ENCODE measurements around the gene KIF19.

DNA sequence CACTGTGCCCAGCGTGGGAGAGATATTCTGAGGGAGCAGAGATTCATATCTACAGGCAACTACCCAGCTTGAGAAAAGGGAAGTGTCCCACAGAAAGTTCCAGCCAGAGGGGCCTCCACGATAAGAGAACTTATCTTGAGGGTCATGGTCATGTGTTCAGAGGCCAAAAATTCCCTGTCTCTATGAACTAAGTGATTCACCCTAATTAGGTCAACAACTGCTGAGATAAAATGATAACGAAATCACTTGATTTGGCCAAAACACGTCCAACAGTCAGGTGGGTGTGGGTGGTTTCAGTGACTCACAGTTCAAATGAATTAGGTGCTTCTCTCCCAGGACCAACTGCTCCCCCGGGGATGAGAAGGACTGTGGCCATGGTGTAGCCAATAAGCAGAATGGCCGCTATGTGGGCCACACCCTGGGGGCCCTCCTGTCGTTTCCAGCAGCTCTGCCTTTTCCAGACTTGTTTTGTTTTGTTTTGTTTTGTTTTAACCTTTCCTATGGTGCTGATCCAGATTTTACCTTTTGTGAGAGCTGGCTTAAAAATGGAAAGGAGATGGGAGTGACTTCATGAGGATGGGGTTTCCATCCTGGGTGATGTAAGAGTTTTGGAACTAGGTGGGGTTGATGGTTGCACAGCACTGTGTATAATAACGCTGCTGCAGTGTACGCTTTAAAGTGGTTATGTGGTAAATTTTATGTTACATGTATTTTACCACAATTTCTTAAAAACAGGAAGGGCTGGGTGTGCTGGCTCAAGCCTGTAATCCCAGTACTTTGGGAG lies 43.2 kb upstream of the KIF19 start:
- TF ChIP-seq, protein P1, sequence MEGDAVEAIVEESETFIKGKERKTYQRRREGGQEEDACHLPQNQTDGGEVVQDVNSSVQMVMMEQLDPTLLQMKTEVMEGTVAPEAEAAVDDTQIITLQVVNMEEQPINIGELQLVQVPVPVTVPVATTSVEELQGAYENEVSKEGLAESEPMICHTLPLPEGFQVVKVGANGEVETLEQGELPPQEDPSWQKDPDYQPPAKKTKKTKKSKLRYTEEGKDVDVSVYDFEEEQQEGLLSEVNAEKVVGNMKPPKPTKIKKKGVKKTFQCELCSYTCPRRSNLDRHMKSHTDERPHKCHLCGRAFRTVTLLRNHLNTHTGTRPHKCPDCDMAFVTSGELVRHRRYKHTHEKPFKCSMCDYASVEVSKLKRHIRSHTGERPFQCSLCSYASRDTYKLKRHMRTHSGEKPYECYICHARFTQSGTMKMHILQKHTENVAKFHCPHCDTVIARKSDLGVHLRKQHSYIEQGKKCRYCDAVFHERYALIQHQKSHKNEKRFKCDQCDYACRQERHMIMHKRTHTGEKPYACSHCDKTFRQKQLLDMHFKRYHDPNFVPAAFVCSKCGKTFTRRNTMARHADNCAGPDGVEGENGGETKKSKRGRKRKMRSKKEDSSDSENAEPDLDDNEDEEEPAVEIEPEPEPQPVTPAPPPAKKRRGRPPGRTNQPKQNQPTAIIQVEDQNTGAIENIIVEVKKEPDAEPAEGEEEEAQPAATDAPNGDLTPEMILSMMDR (IDR thresholded peaks at IDR 0.05) = no peak
- TF ChIP-seq EP300 (IDR thresholded peaks at IDR 0.05) (no peak), POLR2A (IDR thresholded peaks at IDR 0.05) (no peak)
